Ammon's horn (tissue), 1 donor: Measurements from ENCODE around the gene OR1F1.
"Not testable (repeated sequence)": the region's sequence is repeated elsewhere in the genome, so short reads cannot be mapped to it uniquely, and the experiment has no call there.

Source experiments
- DNase-seq: peaks from one replicate; pipeline ENCODE4 v3.0.0-alpha.2; 2016; ENCODE audit warnings: low spot score

Gene OR1F1

GRCh38 chr16:3173892-3174617 lies 13.9 kb upstream of the OR1F1 start:
- DNase-seq, result no peak

GRCh38 chr16:3174618-3175148 lies 13.3 kb upstream of the OR1F1 start:
- DNase-seq, result no peak

- no peak for DNase-seq
Measured at GRCh38 chr16:3175157-3176093, 12.6 kb upstream of the OR1F1 start.

GRCh38 chr16:3179651-3180050 lies 8.4 kb upstream of the OR1F1 start:
- no peak for DNase-seq

- DNase-seq, result no peak
Measured at GRCh38 chr16:3180445-3180878, 7.5 kb upstream of the OR1F1 start.

- DNase-seq, result not testable (repeated sequence)
Measured at GRCh38 chr16:3182293-3182607, 5.8 kb upstream of the OR1F1 start.

- DNase-seq, result no peak
Measured at GRCh38 chr16:3182608-3183444, 5.2 kb upstream of the OR1F1 start.

GRCh38 chr16:3183445-3184139 lies 4.4 kb upstream of the OR1F1 start:
- no peak for DNase-seq

- DNase-seq, result no peak
Measured at GRCh38 chr16:3186946-3187690, 886 bp upstream of the OR1F1 start.

GRCh38 chr16:3188675-3188924 lies 596 bp downstream of the OR1F1 start:
- no peak for DNase-seq

- peak; percentile 35 for DNase-seq
Measured at GRCh38 chr16:3188925-3189825, 1.2 kb downstream of the OR1F1 start.

- no peak for DNase-seq
Measured at GRCh38 chr16:3189869-3190268, 1.9 kb downstream of the OR1F1 start.

- DNase-seq, result no peak
Measured at GRCh38 chr16:3190949-3191353, 2.9 kb downstream of the OR1F1 start.

GRCh38 chr16:3192476-3193019 lies 4.5 kb downstream of the OR1F1 start:
- no peak for DNase-seq

- DNase-seq, result no peak
Measured at GRCh38 chr16:3193221-3194212, 5.5 kb downstream of the OR1F1 start.

- no peak for DNase-seq
Measured at GRCh38 chr16:3194792-3195191, 6.8 kb downstream of the OR1F1 start.

GRCh38 chr16:3195975-3196374 lies 8.0 kb downstream of the OR1F1 start:
- DNase-seq, result no peak

- DNase-seq, result not testable (repeated sequence)
Measured at GRCh38 chr16:3197694-3198333, 9.8 kb downstream of the OR1F1 start.
